PC-9 (cell line): ENCODE results near the gene PRPF38A. TPM values are rescaled to one million over a fixed set of nuclear protein-coding genes. Genes with fewer than 3 reads are reported as not detected.

Experiments
- Bru-seq: library from RNA; stranded (reverse); fragments of 400-500 nt; gene quantifications from one replicate; lab custom pipeline; 2021; lab: Mats Ljungman, UMichigan
- BruChase-seq, 2 experiments: library from RNA; stranded (reverse); fragments of 400-500 nt; gene quantifications; one replicate each; lab custom pipeline; 2021; lab: Mats Ljungman, UMichigan
- BruUV-seq: library from RNA; stranded (reverse); fragments of 400-500 nt; replicated peaks from 2 replicates; lab custom pipeline; 2021; lab: Mats Ljungman, UMichigan
- CTCF ChIA-PET: fragments of 300-600 bp; sonication (Branson Sonifier 250); formaldehyde crosslinking; loops from one replicate; lab custom pipeline; 2022; ENCODE audit warnings: antibody characterized with exemption; lab: Charles Lee
- POLR2A ChIA-PET: fragments of 300-600 bp; sonication (Branson Sonifier 250); formaldehyde crosslinking; loops from one replicate; lab custom pipeline; 2022; ENCODE audit warnings: antibody characterized with exemption; ENCODE audit not compliant: unreplicated experiment; lab: Charles Lee
- DNase-seq, 2 experiments: peaks; one replicate each; pipeline versions ENCODE4 v3.0.0 to v3.0.0-alpha.2; 2015 to 2022; ENCODE audit warnings: mixed read lengths in 1 of 2
- H2AFZ ChIP-seq: fragments of 200-600 bp; sonication (generic); 2 replicates; pipeline ENCODE4 v1.8.1; 2017; ENCODE audit warnings: antibody characterized with exemption
- H3F3A ChIP-seq: fragments of 200-600 bp; sonication (generic); 2 replicates; pipeline ENCODE4 v1.8.1; 2017; ENCODE audit warnings: antibody characterized with exemption, mild to moderate bottlenecking, low read depth; ENCODE audit not compliant: insufficient read depth
- H3K27ac ChIP-seq: fragments of 200-600 bp; sonication (generic); 2 replicates; pipeline ENCODE4 v1.6.1; 2016; ENCODE audit warnings: mixed run types
- H3K27me3 ChIP-seq: fragments of 200-600 bp; sonication (generic); 2 replicates; pipeline ENCODE4 v1.6.1; 2016; ENCODE audit warnings: low read depth, mixed run types; ENCODE audit not compliant: insufficient read depth
- H3K36me3 ChIP-seq: fragments of 200-600 bp; sonication (generic); 2 replicates; pipeline ENCODE4 v1.6.1; 2016; ENCODE audit warnings: low read depth, mixed run types
- H3K4me1 ChIP-seq: fragments of 200-600 bp; sonication (generic); replicated peaks from 2 replicates; pipeline ENCODE4 v1.6.1; 2016; ENCODE audit warnings: mixed run types; ENCODE audit not compliant: insufficient read depth
- H3K4me2 ChIP-seq: fragments of 200-600 bp; sonication (generic); 2 replicates; pipeline ENCODE4 v1.6.1; 2017; ENCODE audit warnings: mixed run types
- H3K4me3 ChIP-seq: fragments of 200-600 bp; sonication (generic); 2 replicates; pipeline ENCODE4 v1.6.1; 2016; ENCODE audit warnings: mixed run types
- H3K79me2 ChIP-seq: fragments of 200-600 bp; sonication (generic); 2 replicates; pipeline ENCODE4 v1.6.1; 2017; ENCODE audit warnings: low read depth, mixed run types
- H3K9me2 ChIP-seq: fragments of 200-600 bp; sonication (generic); 2 replicates; pipeline ENCODE4 v1.8.1; 2017; ENCODE audit warnings: mild to moderate bottlenecking; ENCODE audit not compliant: insufficient read depth
- H3K9me3 ChIP-seq: fragments of 200-600 bp; sonication (generic); 2 replicates; pipeline ENCODE4 v1.8.1; 2016; ENCODE audit warnings: low read depth; ENCODE audit not compliant: insufficient read depth
- H4K20me1 ChIP-seq: fragments of 200-600 bp; sonication (generic); 2 replicates; pipeline ENCODE4 v1.8.1; 2017; ENCODE audit not compliant: insufficient read depth
- CTCF ChIP-seq: fragments of 200-600 bp; sonication (generic); conservative IDR thresholded peaks from 2 replicates; pipeline ENCODE4 v1.6.1; 2017; ENCODE audit warnings: mixed run types, antibody characterized with exemption, mild to moderate bottlenecking, moderate library complexity
- EZH2 ChIP-seq: fragments of 200-600 bp; sonication (generic); IDR thresholded peaks from 2 replicates; pipeline ENCODE4 v1.8.0; 2017; ENCODE audit warnings: antibody characterized with exemption, low read depth
- intact Hi-C: fragments of 100-400 bp; cut with micrococcal nuclease; formaldehyde crosslinking; loops from one replicate; pipeline ENCODE4 v1.10.0; 2022; ENCODE audit not compliant: unreplicated experiment
- long read RNA-seq: library from polyadenylated mRNA; stranded (forward); transcript quantifications from one replicate; pipeline ENCODE4 v2.0.0, GENCODE V29; 2022
- total RNA-seq: library from RNA; stranded (reverse); gene quantifications from 2 replicates; pipeline ENCODE4 v1.2.3, GENCODE V29; 2021

Gene PRPF38A
- total RNA-seq = 57.2 and 59.2 TPM in 2 replicates
- Bru-seq, nascent RNA = percentile 95 among the genes with signal in this experiment
- BruChase-seq, experiment 1, labeled RNA remaining after a 2-hour chase = percentile 91 among the genes with signal in this experiment
- BruChase-seq, experiment 2, labeled RNA remaining after a 6-hour chase = percentile 93 among the genes with signal in this experiment
- long read RNA-seq, full-length matches to known transcripts = 79 of 88 reads
- long read RNA-seq, partial matches to known transcripts = 1 of 88 reads
- long read RNA-seq, other reads (novel, unspliced or antisense) = 8 of 88 reads

GRCh38 chr1:52404116-52404974, at the start of gene PRPF38A, which contains the start of gene ORC1:
PRPF38A (plus strand) TSS chr1:52404602; CDS start chr1:52404750, 148 bp downstream.
ORC1 (minus strand) TSS chr1:52404423; CDS start chr1:52402223, 2,200 bp downstream.
- BruUV-seq = TSS peak; percentile 79
- H3K9me3 ChIP-seq = no peaks in the 10 kb centered on the region
- H3K36me3 ChIP-seq = peaks cover 17% of the 10 kb centered on the region; the same call in 1 of the 2 replicates
- H3K79me2 ChIP-seq = peaks cover 53% of the 10 kb centered on the region
- CTCF ChIA-PET = interaction anchor here (0.5 kb wide), 1 partner anchor 711 kb away, joined by 5 read pairs; no protein-coding TSS in a partner anchor
- intact Hi-C loops = loop anchor here (1.0 to 5.0 kb wide), 3 partner anchors 38 to 793 kb away; partner anchors contain the start of genes CC2D1B, CPT2 and TXNDC12
- peak; percentile 90 to 94 for DNase-seq
- TF ChIP-seq CTCF = peak; percentile 61
- no peak for TF ChIP-seq EZH2
- H3K27me3 ChIP-seq = no peaks in the 10 kb centered on the region
- H3K4me1 ChIP-seq = peaks cover 22% of the 10 kb centered on the region
- peak within 1 kb of the TSS; percentile 78 for H3K4me3 ChIP-seq
- H3K9me2 ChIP-seq = no peaks in the 10 kb centered on the region
- H4K20me1 ChIP-seq = 0 out of 2 replicates have a peak, but pooled peaks cover 3% of the 10 kb centered on the region
- POLR2A ChIA-PET = interaction anchor here (0.6 to 0.7 kb wide), 6 partner anchors 10 to 349 kb away, joined by 3 to 7 read pairs (median 5); partner anchors contain the start of gene TXNDC12
- peak within 1 kb of the TSS; percentile 83 for H3K27ac ChIP-seq
- no peaks in the 10 kb centered on the region for H3F3A ChIP-seq
- H3K4me2 ChIP-seq = peak within 1 kb of the TSS; percentile 86
- peak within 1 kb of the TSS; percentile 95 for H2AFZ ChIP-seq

- no peak for DNase-seq
- TF ChIP-seq CTCF = no peak
- no peak for TF ChIP-seq EZH2
- ChIA-PET POLR2A (no interaction called here), CTCF (interaction anchor here (0.7 kb wide), 1 partner anchor 264 kb away, joined by 5 read pairs; no protein-coding TSS in a partner anchor)
- H3K27ac ChIP-seq = no peak overlapping the region
- H3K9me2 ChIP-seq = no peaks in the 10 kb centered on the region
- intact Hi-C loops = no loop called here
- H3F3A ChIP-seq = no peaks in the 10 kb centered on the region
- BruUV-seq = no TSS peak
- H3K4me3 ChIP-seq = no peak overlapping the region
- no peaks in the 10 kb centered on the region for H3K9me3 ChIP-seq
- no peaks in the 10 kb centered on the region for H3K4me1 ChIP-seq
- H3K36me3 ChIP-seq = peaks cover 11% of the 10 kb centered on the region; the same call in 1 of the 2 replicates
- no peaks in the 10 kb centered on the region for H3K79me2 ChIP-seq
- H4K20me1 ChIP-seq = no peaks in the 10 kb centered on the region
- no peak overlapping the region for H3K4me2 ChIP-seq
- H3K27me3 ChIP-seq = no peaks in the 10 kb centered on the region
- no peak overlapping the region for H2AFZ ChIP-seq
Observed at GRCh38 chr1:52355436-52355835, 49.0 kb upstream of the PRPF38A start.
